T-helper 17 cell (primary cell): Measurements from ENCODE around the gene LCN15. TPM values are rescaled to one million over a fixed set of nuclear protein-coding genes. Genes with fewer than 3 reads are reported as not detected.
A peak's percentile ranks its signal among the peaks of the same experiment; 100 is the strongest.
"Not testable (repeated sequence)": the region's sequence is repeated elsewhere in the genome, so short reads cannot be mapped to it uniquely, and the experiment has no call there.

Experiments used
- ATAC-seq: fragments of 150-1000 bp; cut with Tn5 transposase; 2 replicates; pipeline ENCODE4 v1.10.0; 2021; ENCODE audit warnings: mild to moderate bottlenecking, moderate library complexity
- DNase-seq, 3 donors: peaks; one replicate each; pipeline versions ENCODE4 v3.0.0 to v3.0.0-alpha.2; 2020 to 2021
- H3K9me3 ChIP-seq: one replicate; pipeline ENCODE4 v1.7.0; 2013; ENCODE audit warnings: low read length, mild to moderate bottlenecking; ENCODE audit not compliant: control insufficient read depth, poor library complexity, severe bottlenecking
- H3K27ac Mint-ChIP-seq: one replicate; pipeline ENCODE4 v1.8.0; 2022; ENCODE audit warnings: mild to moderate bottlenecking, moderate library complexity, mixed read lengths
- H3K27me3 Mint-ChIP-seq: one replicate; pipeline ENCODE4 v1.8.0; 2022; ENCODE audit warnings: mixed read lengths
- H3K36me3 Mint-ChIP-seq: one replicate; pipeline ENCODE4 v1.8.0; 2022; ENCODE audit warnings: low read depth, mixed read lengths
- H3K4me1 Mint-ChIP-seq: one replicate; pipeline ENCODE4 v1.8.0; 2022; ENCODE audit warnings: mild to moderate bottlenecking, mixed read lengths
- H3K4me3 Mint-ChIP-seq: one replicate; pipeline ENCODE4 v1.8.0; 2022; ENCODE audit warnings: mild to moderate bottlenecking, moderate library complexity, mixed read lengths
- total RNA-seq, 4 donors: library from RNA in 2 of 4; stranded (reverse) in 2 of 4; gene quantifications; one replicate each; pipeline ENCODE4 v1.2.3 and lab custom pipeline; 2022 to 2026

Gene LCN15
- total RNA-seq, 2 donors from 2014 or later, result not detected

GRCh38 chr9:136776947-136777346 lies 12.6 kb upstream of the LCN15 start:
- Mint-ChIP-seq H3K27ac (no peak overlapping the region), H3K4me3 (no peak overlapping the region), H3K4me1 (peaks cover 12% of the 10 kb centered on the region), H3K27me3 (peaks cover 48% of the 10 kb centered on the region), H3K36me3 (peaks cover 7% of the 10 kb centered on the region)
- H3K9me3 ChIP-seq, result no peaks in the 10 kb centered on the region
- ATAC-seq (no peak), DNase-seq (no peak)

- no peak overlapping the region for H3K4me3 Mint-ChIP-seq
- H3K27me3 Mint-ChIP-seq, result peaks cover 40% of the 10 kb centered on the region
- peaks cover 12% of the 10 kb centered on the region for H3K4me1 Mint-ChIP-seq
- no peaks in the 10 kb centered on the region for H3K9me3 ChIP-seq
- H3K36me3 Mint-ChIP-seq, result peaks cover 7% of the 10 kb centered on the region
- ATAC-seq (no peak), DNase-seq (no peak)
- H3K27ac Mint-ChIP-seq, result no peak overlapping the region
Measured at GRCh38 chr9:136775191-136775590, 10.9 kb upstream of the LCN15 start.

DNA sequence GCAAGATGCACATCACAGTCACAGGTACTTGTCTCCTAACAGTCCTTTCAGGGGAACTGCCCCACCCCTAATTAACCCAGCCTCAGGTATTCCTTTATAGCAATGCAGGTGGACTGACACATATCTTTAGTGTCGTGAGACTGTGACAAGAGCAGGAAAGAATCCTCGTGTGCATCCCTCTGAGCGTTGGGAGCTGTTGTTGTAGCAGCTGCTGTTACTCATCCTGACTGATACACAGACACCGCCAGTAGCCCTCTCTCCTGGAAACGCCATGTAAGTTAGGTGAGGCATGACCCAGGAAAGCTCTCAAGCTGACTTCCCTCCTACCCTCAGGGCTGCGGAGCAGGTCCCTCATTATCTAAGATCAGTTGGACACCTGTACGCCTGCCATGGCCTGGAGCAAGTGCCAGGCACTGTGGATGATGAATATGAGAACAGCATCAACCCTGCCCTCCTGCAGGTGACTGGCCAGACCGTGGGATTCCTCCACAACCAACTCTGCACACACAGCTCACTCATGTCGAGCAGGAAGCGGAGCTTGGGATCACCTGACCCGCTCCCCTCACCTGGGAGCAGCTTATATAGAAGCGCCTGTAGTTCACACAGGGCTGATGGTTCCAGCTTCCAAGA lies 10.2 kb upstream of the LCN15 start:
- no peaks in the 10 kb centered on the region for H3K9me3 ChIP-seq
- ATAC-seq, result no peak
- Mint-ChIP-seq H3K27me3 (peaks cover 33% of the 10 kb centered on the region), H3K4me1 (peaks cover 13% of the 10 kb centered on the region), H3K27ac (no peak overlapping the region), H3K4me3 (no peak overlapping the region), H3K36me3 (peaks cover 7% of the 10 kb centered on the region)
- DNase-seq, result no peak

DNA sequence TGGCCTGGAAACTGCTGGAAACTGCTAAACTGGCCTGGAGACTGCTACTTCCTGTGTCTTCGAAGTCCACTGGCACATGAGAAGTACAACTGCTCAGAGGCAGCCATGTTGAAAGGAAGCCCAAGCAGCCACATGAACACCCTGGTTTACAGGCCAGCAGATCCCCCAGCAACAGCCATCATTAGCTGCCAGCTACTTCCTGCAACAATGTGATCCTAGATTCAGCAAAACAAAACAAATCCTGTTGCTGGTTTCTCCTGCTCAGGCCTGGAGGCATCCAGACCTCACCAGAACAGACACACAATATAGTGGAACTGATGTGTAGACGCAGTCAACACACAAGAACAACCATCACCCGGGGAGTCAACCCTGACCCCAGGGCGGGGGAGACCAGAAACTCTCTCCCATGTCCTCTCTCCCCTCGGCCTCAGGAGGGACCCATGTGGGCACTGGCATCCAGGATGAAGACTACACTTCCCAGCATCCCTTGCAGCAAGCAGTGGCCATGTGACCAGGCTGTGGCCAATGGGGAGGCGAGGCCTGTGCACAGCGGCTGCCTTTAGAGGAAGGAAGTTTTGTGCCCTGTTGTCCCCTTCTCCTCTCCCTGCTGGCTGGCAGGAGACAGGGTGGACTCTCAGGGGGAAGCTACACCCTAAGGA lies 9.2 kb upstream of the LCN15 start:
- DNase-seq (no peak), ATAC-seq (peak; percentile 61)
- H3K4me3 Mint-ChIP-seq, result no peak overlapping the region
- peaks cover 23% of the 10 kb centered on the region for H3K27me3 Mint-ChIP-seq
- no peaks in the 10 kb centered on the region for H3K9me3 ChIP-seq
- H3K36me3 Mint-ChIP-seq, result peaks cover 2% of the 10 kb centered on the region
- peaks cover 13% of the 10 kb centered on the region for H3K4me1 Mint-ChIP-seq
- H3K27ac Mint-ChIP-seq, result no peak overlapping the region

DNA sequence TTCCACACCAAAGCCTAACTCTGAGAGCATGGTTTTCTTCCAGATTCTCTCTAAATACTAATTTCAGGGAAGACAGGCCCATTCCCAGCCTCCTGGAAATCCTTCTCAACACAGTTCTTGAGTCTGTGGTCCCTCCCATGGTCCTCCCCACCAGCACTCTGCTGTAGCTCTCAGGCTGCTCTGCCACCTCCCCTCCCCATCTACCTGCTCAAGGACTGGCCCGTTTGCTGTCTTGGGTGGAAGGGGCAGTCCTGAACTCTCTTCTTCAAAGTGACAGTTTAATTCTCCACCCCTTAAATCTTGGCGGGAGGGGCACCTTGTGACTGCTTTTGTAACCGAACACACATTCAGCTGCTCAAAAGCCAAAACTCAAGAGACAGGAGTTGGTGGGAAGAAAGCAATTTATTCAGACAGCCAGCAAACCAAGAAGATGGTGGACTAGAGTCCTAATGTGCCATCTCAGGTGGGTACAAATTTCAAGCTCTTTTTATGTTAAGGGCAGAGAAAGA lies 7.6 kb upstream of the LCN15 start:
- no peak for ATAC-seq
- H3K27me3 Mint-ChIP-seq, result peaks cover 18% of the 10 kb centered on the region
- H3K27ac Mint-ChIP-seq, result peak overlapping the region; percentile 51
- peaks cover 10% of the 10 kb centered on the region for H3K4me1 Mint-ChIP-seq
- no peaks in the 10 kb centered on the region for H3K9me3 ChIP-seq
- no peak for DNase-seq
- no peaks in the 10 kb centered on the region for H3K36me3 Mint-ChIP-seq
- no peak overlapping the region for H3K4me3 Mint-ChIP-seq

- Mint-ChIP-seq H3K27me3 (peaks cover 13% of the 10 kb centered on the region), H3K4me3 (no peak overlapping the region), H3K36me3 (no peaks in the 10 kb centered on the region), H3K4me1 (peaks cover 19% of the 10 kb centered on the region), H3K27ac (no peak overlapping the region)
- no peaks in the 10 kb centered on the region for H3K9me3 ChIP-seq
- DNase-seq, result peak in 2 of 3 donors; percentile 31 to 45
- peak; percentile 77 for ATAC-seq
Measured at GRCh38 chr9:136769710-136770191, 5.4 kb upstream of the LCN15 start.

- ATAC-seq (peak; percentile 55), DNase-seq (peak; percentile 33 to 47 (median 37))
- peak overlapping the region; percentile 82 for H3K4me3 Mint-ChIP-seq
- H3K4me1 Mint-ChIP-seq, result peaks cover 16% of the 10 kb centered on the region
- H3K36me3 Mint-ChIP-seq, H3K9me3 ChIP-seq: not testable (repeated sequence)
- peak overlapping the region; percentile 96 for H3K27ac Mint-ChIP-seq
- peaks cover 13% of the 10 kb centered on the region for H3K27me3 Mint-ChIP-seq
Measured at GRCh38 chr9:136766410-136767120, 2.2 kb upstream of the LCN15 start.

DNA sequence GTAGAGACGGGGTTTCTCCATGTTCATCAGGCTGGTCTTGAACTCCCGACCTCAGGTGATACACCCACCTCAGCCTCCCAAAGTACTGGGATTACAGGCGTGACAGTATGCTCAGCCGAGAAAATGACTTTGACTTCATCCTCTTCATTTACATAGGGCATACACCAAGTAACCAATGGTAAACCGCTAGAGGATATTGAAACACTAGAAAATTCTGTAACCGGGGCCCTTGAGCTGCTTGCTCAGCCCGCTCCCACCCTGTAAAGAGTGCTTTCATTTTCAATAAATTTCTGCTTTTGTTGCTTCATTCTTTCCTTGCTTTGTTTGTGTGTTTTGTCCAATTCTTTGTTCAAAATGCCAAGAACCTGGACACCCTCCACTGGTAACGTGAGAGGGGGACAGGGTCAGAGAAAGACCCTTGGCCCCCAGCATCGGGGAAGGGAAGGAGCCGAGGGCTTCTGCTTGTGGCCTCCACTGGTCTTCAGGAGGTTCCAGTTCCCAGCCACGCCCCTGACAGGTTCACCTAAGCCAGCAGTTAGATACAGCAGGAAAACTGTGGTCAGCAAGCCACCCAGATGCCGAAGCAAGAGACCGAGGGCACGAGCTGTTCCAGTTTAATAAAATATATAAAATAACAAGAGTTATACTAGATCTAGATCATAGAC lies 1.6 kb upstream of the LCN15 start:
- H3K27ac Mint-ChIP-seq, result peak overlapping the region; percentile 54
- peaks cover 16% of the 10 kb centered on the region for H3K4me1 Mint-ChIP-seq
- peak overlapping the region; percentile 43 for H3K4me3 Mint-ChIP-seq
- peak; percentile 41 for ATAC-seq
- not testable (repeated sequence) for H3K36me3 Mint-ChIP-seq, DNase-seq, H3K9me3 ChIP-seq
- peaks cover 13% of the 10 kb centered on the region for H3K27me3 Mint-ChIP-seq

- no peak for DNase-seq
- ATAC-seq, result no peak
- H3K27me3 Mint-ChIP-seq, result peaks cover 16% of the 10 kb centered on the region
- H3K4me3 Mint-ChIP-seq, result no peak overlapping the region
- peaks cover 16% of the 10 kb centered on the region for H3K4me1 Mint-ChIP-seq
- H3K36me3 Mint-ChIP-seq, result no peaks in the 10 kb centered on the region
- no peak overlapping the region for H3K27ac Mint-ChIP-seq
- H3K9me3 ChIP-seq, result no peaks in the 10 kb centered on the region
Measured at GRCh38 chr9:136765041-136765440, 723 bp upstream of the LCN15 start.

GRCh38 chr9:136763649-136764035 lies 676 bp downstream of the LCN15 start:
- no peaks in the 10 kb centered on the region for H3K9me3 ChIP-seq
- no peak overlapping the region for H3K27ac Mint-ChIP-seq
- peaks cover 11% of the 10 kb centered on the region for H3K4me1 Mint-ChIP-seq
- peaks cover 20% of the 10 kb centered on the region for H3K27me3 Mint-ChIP-seq
- DNase-seq (no peak), ATAC-seq (no peak)
- no peak overlapping the region for H3K4me3 Mint-ChIP-seq
- no peaks in the 10 kb centered on the region for H3K36me3 Mint-ChIP-seq

- ATAC-seq (peak; percentile 29), DNase-seq (peak in 2 of 3 donors; percentile 30 to 42)
- Mint-ChIP-seq H3K4me1 (peaks cover 11% of the 10 kb centered on the region), H3K4me3 (no peak overlapping the region), H3K27ac (no peak overlapping the region), H3K36me3 (no peaks in the 10 kb centered on the region), H3K27me3 (peaks cover 18% of the 10 kb centered on the region)
- H3K9me3 ChIP-seq, result no peaks in the 10 kb centered on the region
Measured at GRCh38 chr9:136762915-136763648, 1.2 kb downstream of the LCN15 start.

GRCh38 chr9:136762221-136762691 lies 2.1 kb downstream of the LCN15 start:
- ATAC-seq (no peak), DNase-seq (no peak)
- no peaks in the 10 kb centered on the region for H3K9me3 ChIP-seq
- Mint-ChIP-seq H3K36me3 (no peaks in the 10 kb centered on the region), H3K4me1 (peaks cover 11% of the 10 kb centered on the region), H3K27ac (no peak overlapping the region), H3K4me3 (no peak overlapping the region), H3K27me3 (peaks cover 13% of the 10 kb centered on the region)
